OCI-LY1 (cell line): ENCODE data around the gene EPB41L2.

Experiments used
- H2AFZ ChIP-seq: fragments of 200-600 bp; sonication (generic), shearing (Covaris generic); 2 replicates; pipeline ENCODE4 v1.6.0; 2014; ENCODE audit warnings: antibody characterized with exemption, mild to moderate bottlenecking, low read length
- H3F3A ChIP-seq: fragments of 200-600 bp; sonication (generic), shearing (Covaris generic); 2 replicates; pipeline ENCODE4 v1.6.0; 2014; ENCODE audit warnings: mild to moderate bottlenecking, antibody characterized with exemption, low read length, moderate library complexity; ENCODE audit not compliant: insufficient read depth
- H3K27ac ChIP-seq: fragments of 200-600 bp; sonication (generic); 2 replicates; pipeline ENCODE4 v1.5.1; 2014; ENCODE audit warnings: low read length, mixed run types, mild to moderate bottlenecking, low read depth; ENCODE audit not compliant: poor library complexity, severe bottlenecking
- H3K27me3 ChIP-seq: fragments of 200-600 bp; sonication (generic); 2 replicates; pipeline ENCODE4 v1.6.0; 2014; ENCODE audit warnings: antibody characterized with exemption, mild to moderate bottlenecking, low read length, moderate library complexity; ENCODE audit not compliant: insufficient read depth
- H3K36me3 ChIP-seq: fragments of 200-600 bp; sonication (generic); 2 replicates; pipeline ENCODE4 v1.6.1; 2014; ENCODE audit warnings: mild to moderate bottlenecking, antibody characterized with exemption, low read length, moderate library complexity, mixed read lengths; ENCODE audit not compliant: insufficient read depth
- H3K4me1 ChIP-seq: fragments of 200-600 bp; sonication (generic); 2 replicates; pipeline ENCODE4 v1.5.1; 2014; ENCODE audit warnings: mild to moderate bottlenecking, low read length, moderate library complexity; ENCODE audit not compliant: insufficient read depth, severe bottlenecking
- H3K4me2 ChIP-seq: fragments of 200-600 bp; sonication (generic), shearing (Covaris generic); 2 replicates; pipeline ENCODE4 v1.6.1; 2014; ENCODE audit warnings: low read length
- H3K4me3 ChIP-seq: fragments of 200-600 bp; sonication (generic); 2 replicates; pipeline ENCODE4 v1.5.1; 2014; ENCODE audit warnings: low read length, low read depth, mild to moderate bottlenecking, mixed read lengths; ENCODE audit not compliant: poor library complexity, severe bottlenecking
- H3K79me2 ChIP-seq: fragments of 200-600 bp; shearing (Covaris generic); 2 replicates; pipeline ENCODE4 v1.6.1; 2016; ENCODE audit warnings: mixed run types, low read length, mixed read lengths; ENCODE audit not compliant: insufficient read depth
- H3K9ac ChIP-seq: fragments of 200-600 bp; sonication (generic), shearing (Covaris generic); 2 replicates; pipeline ENCODE4 v1.6.1; 2014; ENCODE audit warnings: mild to moderate bottlenecking, low read length, mixed read lengths
- H3K9me2 ChIP-seq: fragments of 200-600 bp; sonication (generic), shearing (Covaris generic); 2 replicates; pipeline ENCODE4 v1.6.1; 2014; ENCODE audit warnings: low read depth, mild to moderate bottlenecking, low read length, mixed read lengths
- H3K9me3 ChIP-seq: fragments of 200-600 bp; shearing (Covaris generic); 2 replicates; pipeline ENCODE4 v1.6.1; 2014; ENCODE audit warnings: low read length, mixed read lengths
- H4K20me1 ChIP-seq: fragments of 200-600 bp; sonication (generic), shearing (Covaris generic); 2 replicates; pipeline ENCODE4 v1.6.0; 2016; ENCODE audit warnings: mild to moderate bottlenecking, low read length; ENCODE audit not compliant: insufficient read depth
- EZH2 ChIP-seq: fragments of 200-600 bp; sonication (generic), shearing (Covaris generic); IDR thresholded peaks from 2 replicates; pipeline ENCODE4 v1.8.0; 2017; ENCODE audit warnings: borderline replicate concordance, mixed run types, mild to moderate bottlenecking, antibody characterized with exemption, low read length, moderate library complexity, mixed read lengths
- TF ChIP-seq, protein P1 (sequence below): fragments of 200-600 bp; sonication (generic), shearing (Covaris generic); IDR thresholded peaks from 2 replicates; pipeline ENCODE4 v1.5.1; 2017; ENCODE audit warnings: mild to moderate bottlenecking, antibody characterized with exemption, low read length, moderate library complexity, mixed read lengths

Gene EPB41L2

GRCh38 chr6:131080084-131080483 is 17.0 kb upstream of the EPB41L2 start:
- Histone ChIP-seq H3K9ac (no peak overlapping the region), H3K36me3 (no peaks in the 10 kb centered on the region), H4K20me1 (no peaks in the 10 kb centered on the region), H3K79me2 (no peaks in the 10 kb centered on the region), H3K9me2 (no peaks in the 10 kb centered on the region), H3K27ac (no peak overlapping the region), H3K27me3 (no peaks in the 10 kb centered on the region), H3K4me2 (no peak overlapping the region), H2AFZ (no peak overlapping the region), H3K4me3 (no peak overlapping the region), H3F3A (no peaks in the 10 kb centered on the region), H3K9me3 (no peaks in the 10 kb centered on the region), H3K4me1 (no peaks in the 10 kb centered on the region)
- TF ChIP-seq, protein P1, sequence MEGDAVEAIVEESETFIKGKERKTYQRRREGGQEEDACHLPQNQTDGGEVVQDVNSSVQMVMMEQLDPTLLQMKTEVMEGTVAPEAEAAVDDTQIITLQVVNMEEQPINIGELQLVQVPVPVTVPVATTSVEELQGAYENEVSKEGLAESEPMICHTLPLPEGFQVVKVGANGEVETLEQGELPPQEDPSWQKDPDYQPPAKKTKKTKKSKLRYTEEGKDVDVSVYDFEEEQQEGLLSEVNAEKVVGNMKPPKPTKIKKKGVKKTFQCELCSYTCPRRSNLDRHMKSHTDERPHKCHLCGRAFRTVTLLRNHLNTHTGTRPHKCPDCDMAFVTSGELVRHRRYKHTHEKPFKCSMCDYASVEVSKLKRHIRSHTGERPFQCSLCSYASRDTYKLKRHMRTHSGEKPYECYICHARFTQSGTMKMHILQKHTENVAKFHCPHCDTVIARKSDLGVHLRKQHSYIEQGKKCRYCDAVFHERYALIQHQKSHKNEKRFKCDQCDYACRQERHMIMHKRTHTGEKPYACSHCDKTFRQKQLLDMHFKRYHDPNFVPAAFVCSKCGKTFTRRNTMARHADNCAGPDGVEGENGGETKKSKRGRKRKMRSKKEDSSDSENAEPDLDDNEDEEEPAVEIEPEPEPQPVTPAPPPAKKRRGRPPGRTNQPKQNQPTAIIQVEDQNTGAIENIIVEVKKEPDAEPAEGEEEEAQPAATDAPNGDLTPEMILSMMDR = no peak
- no peak for TF ChIP-seq EZH2

DNA sequence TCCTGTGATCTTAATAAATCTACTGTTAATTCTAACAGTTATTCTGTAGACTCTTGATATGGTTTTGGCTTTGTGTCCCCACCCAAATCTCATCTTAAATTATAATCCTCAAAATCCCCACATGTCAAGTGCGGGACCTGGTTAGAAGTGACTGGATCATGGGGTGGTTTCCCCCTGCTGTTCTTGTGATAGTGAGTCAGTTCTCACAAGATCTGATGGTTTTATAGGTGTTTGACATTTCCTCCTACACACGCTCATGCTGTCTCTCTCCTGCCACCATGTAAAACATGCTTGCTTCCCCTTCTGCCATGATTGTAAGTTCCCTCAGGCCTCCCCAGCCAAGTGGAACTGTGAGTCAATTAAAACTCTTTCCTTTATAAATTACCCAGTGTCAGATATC is 10.5 kb upstream of the EPB41L2 start:
- H3K27me3 ChIP-seq = no peaks in the 10 kb centered on the region
- no peaks in the 10 kb centered on the region for H3K9me3 ChIP-seq
- H3F3A ChIP-seq = no peaks in the 10 kb centered on the region
- no peak overlapping the region for H3K9ac ChIP-seq
- no peaks in the 10 kb centered on the region for H3K36me3 ChIP-seq
- no peaks in the 10 kb centered on the region for H3K4me1 ChIP-seq
- no peak overlapping the region for H3K4me3 ChIP-seq
- H2AFZ ChIP-seq = no peak overlapping the region
- H3K4me2 ChIP-seq = no peak overlapping the region
- no peaks in the 10 kb centered on the region for H4K20me1 ChIP-seq
- H3K27ac ChIP-seq = no peak overlapping the region
- TF ChIP-seq, protein P1 = no peak
- TF ChIP-seq EZH2 = no peak
- no peaks in the 10 kb centered on the region for H3K9me2 ChIP-seq
- no peaks in the 10 kb centered on the region for H3K79me2 ChIP-seq

DNA sequence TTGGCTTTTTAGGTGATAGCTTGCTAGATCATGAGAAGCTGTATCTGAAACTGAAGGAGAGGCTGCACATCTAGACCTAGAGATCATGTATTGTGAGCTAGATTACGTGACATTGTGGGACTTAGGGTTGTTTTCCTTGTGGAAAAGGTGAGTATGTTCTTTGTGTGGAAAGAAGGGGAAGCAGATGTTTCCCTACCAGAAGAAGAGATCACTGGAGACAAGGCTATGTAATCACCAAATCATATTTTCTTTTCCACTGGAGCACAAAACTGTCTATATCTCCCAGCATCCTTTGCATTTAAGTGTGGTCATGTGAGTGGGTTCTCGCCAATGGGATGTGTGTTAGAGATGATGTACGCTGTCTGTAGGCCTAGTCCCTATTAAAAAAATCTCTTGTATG is 7.0 kb upstream of the EPB41L2 start:
- no peak overlapping the region for H2AFZ ChIP-seq
- TF ChIP-seq, protein P1 = no peak
- no peak for TF ChIP-seq EZH2
- no peak overlapping the region for H3K27ac ChIP-seq
- H3K9me2 ChIP-seq = no peaks in the 10 kb centered on the region
- no peak overlapping the region for H3K4me2 ChIP-seq
- no peaks in the 10 kb centered on the region for H4K20me1 ChIP-seq
- no peak overlapping the region for H3K4me3 ChIP-seq
- H3K27me3 ChIP-seq = no peaks in the 10 kb centered on the region
- no peaks in the 10 kb centered on the region for H3K36me3 ChIP-seq
- no peak overlapping the region for H3K9ac ChIP-seq
- no peaks in the 10 kb centered on the region for H3F3A ChIP-seq
- H3K9me3 ChIP-seq = no peaks in the 10 kb centered on the region
- no peaks in the 10 kb centered on the region for H3K79me2 ChIP-seq
- no peaks in the 10 kb centered on the region for H3K4me1 ChIP-seq
